Muscle layer of colon (tissue), 2 donors: ENCODE measurements around the gene MAN1B1.
A peak's percentile ranks its signal among the peaks of the same experiment; 100 is the strongest.

ENCODE experiments used
- H3K27ac ChIP-seq: one replicate; pipeline ENCODE4 v1.7.0; 2013; ENCODE audit warnings: low read depth, mild to moderate bottlenecking, low read length, moderate library complexity
- H3K27me3 ChIP-seq, 2 donors: one replicate each; pipeline ENCODE4 v1.7.0; 2013; ENCODE audit warnings: low read length in 2 of 2, mild to moderate bottlenecking in 2 of 2; ENCODE audit not compliant: insufficient read depth in 2 of 2, control insufficient read depth in 1 of 2
- H3K36me3 ChIP-seq: one replicate; pipeline ENCODE4 v1.7.0; 2013; ENCODE audit warnings: mild to moderate bottlenecking, low read length; ENCODE audit not compliant: insufficient read depth
- H3K4me1 ChIP-seq: one replicate; pipeline ENCODE4 v1.7.0; 2013; ENCODE audit warnings: mild to moderate bottlenecking, low read length; ENCODE audit not compliant: insufficient read depth
- H3K4me3 ChIP-seq, 2 donors: one replicate each; pipeline ENCODE4 v1.7.0; 2013; ENCODE audit warnings: low read length in 2 of 2, low read depth in 1 of 2, mild to moderate bottlenecking in 1 of 2, moderate library complexity in 1 of 2
- H3K9ac ChIP-seq: one replicate; pipeline ENCODE4 v1.7.0; 2013; ENCODE audit warnings: low read length
- H3K9me3 ChIP-seq: one replicate; pipeline ENCODE4 v1.7.0; 2013; ENCODE audit warnings: mild to moderate bottlenecking, low read length
- donor health status: abdominal sarcoma.
- donor health status: Adenocarcinoma of cecum.

The MAN1B1 gene

GRCh38 chr9:137086531-137087408 lies at the start of gene MAN1B1:
Gene MAN1B1, plus strand, starts transcription at chr9:137086985. Its CDS starts 15 bp downstream, at chr9:137087000.
- Histone ChIP-seq H3K9ac (peak within 1 kb of the TSS; percentile 61), H3K36me3 (peaks cover 8% of the 10 kb centered on the region), H3K27me3 (no peaks in the 10 kb centered on the region)

GRCh38 chr9:137037035-137037434 lies 49.8 kb upstream of the MAN1B1 start:
- Histone ChIP-seq H3K27ac (no peak overlapping the region), H3K4me3 (no peak overlapping the region), H3K4me1 (no peaks in the 10 kb centered on the region), H3K9ac (no peak overlapping the region), H3K36me3 (peaks cover 9% of the 10 kb centered on the region), H3K27me3 (peaks cover 3 to 7% of the 10 kb centered on the region in 2 donors), H3K9me3 (no peaks in the 10 kb centered on the region)

More at GRCh38 chr9:137086531-137087408, at the start of gene MAN1B1:
- Histone ChIP-seq H3K4me1 (peaks cover 19% of the 10 kb centered on the region), H3K9me3 (no peaks in the 10 kb centered on the region), H3K27ac (peak within 1 kb of the TSS; percentile 78), H3K4me3 (peak within 1 kb of the TSS; percentile 70 to 81)

GRCh38 chr9:137037483-137037882 lies 49.3 kb upstream of the MAN1B1 start:
- peaks cover 3 to 7% of the 10 kb centered on the region in 2 donors for H3K27me3 ChIP-seq
- no peaks in the 10 kb centered on the region for H3K9me3 ChIP-seq
- peaks cover 9% of the 10 kb centered on the region for H3K36me3 ChIP-seq
- no peak overlapping the region for H3K9ac ChIP-seq
- H3K4me3 ChIP-seq: no peak overlapping the region
- no peak overlapping the region for H3K27ac ChIP-seq
- no peaks in the 10 kb centered on the region for H3K4me1 ChIP-seq

- Histone ChIP-seq H3K9ac (no peak overlapping the region), H3K27ac (no peak overlapping the region), H3K27me3 (peaks cover 3 to 7% of the 10 kb centered on the region in 2 donors), H3K9me3 (no peaks in the 10 kb centered on the region), H3K4me1 (no peaks in the 10 kb centered on the region), H3K4me3 (no peak overlapping the region), H3K36me3 (peaks cover 9% of the 10 kb centered on the region)
Measured at GRCh38 chr9:137038916-137039315, 47.9 kb upstream of the MAN1B1 start.

DNA sequence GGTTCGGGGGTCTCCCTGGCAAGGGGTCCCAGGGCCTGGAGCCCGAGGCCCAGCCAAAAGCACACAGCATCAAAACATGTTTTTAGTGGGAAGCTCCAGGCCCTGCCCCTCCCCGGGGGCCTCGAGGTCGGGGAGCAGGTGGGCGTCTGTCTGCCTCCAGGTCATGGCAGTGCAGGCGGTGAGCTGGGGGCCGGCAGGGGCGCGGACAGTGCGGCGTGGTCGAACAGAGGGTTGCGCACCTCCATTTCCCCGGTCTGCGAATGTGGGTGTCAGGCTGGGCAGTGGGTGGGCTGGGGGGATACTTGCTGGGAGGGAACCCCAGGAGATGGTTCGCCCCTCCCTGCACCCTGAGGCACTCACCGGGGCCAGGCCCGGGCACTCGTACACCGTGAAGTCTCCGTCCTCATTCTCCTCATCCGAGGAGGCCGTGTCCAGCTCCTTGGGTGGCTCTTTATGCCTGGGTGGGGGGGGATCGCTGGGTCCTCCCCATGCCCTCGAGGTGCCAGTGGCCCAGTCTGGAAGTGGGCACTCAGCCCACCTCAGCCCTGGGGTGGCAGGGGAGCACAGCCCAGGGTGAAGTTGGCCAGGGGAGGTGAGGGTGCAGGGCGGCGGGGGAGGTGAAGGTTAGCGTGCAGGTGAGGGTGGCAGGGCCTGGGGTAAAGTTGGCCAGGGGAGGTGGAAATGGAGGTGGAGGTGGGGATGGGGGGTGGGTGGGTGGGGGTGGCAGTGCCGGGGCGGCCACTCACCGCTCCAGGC lies 47.0 kb upstream of the MAN1B1 start:
- Histone ChIP-seq H3K27ac (no peak overlapping the region), H3K36me3 (peaks cover 9% of the 10 kb centered on the region), H3K27me3 (peaks cover 3% of the 10 kb centered on the region in 2 donors), H3K4me1 (peaks cover 6% of the 10 kb centered on the region), H3K9ac (no peak overlapping the region), H3K4me3 (no peak overlapping the region), H3K9me3 (no peaks in the 10 kb centered on the region)

GRCh38 chr9:137040568-137040967 lies 46.2 kb upstream of the MAN1B1 start:
- H3K36me3 ChIP-seq: peaks cover 9% of the 10 kb centered on the region

GRCh38 chr9:137041124-137041523 lies 45.7 kb upstream of the MAN1B1 start:
- H3K27ac ChIP-seq: no peak overlapping the region
- H3K4me1 ChIP-seq: peaks cover 10% of the 10 kb centered on the region
- no peaks in the 10 kb centered on the region for H3K27me3 ChIP-seq
- no peaks in the 10 kb centered on the region for H3K9me3 ChIP-seq
- H3K4me3 ChIP-seq: no peak overlapping the region
- no peak overlapping the region for H3K9ac ChIP-seq
- peaks cover 9% of the 10 kb centered on the region for H3K36me3 ChIP-seq

More at GRCh38 chr9:137040568-137040967, 46.2 kb upstream of the MAN1B1 start:
- Histone ChIP-seq H3K9me3 (no peaks in the 10 kb centered on the region), H3K27me3 (peaks cover 0 to 3% of the 10 kb centered on the region in 2 donors), H3K9ac (no peak overlapping the region), H3K4me1 (peaks cover 10% of the 10 kb centered on the region), H3K4me3 (no peak overlapping the region), H3K27ac (no peak overlapping the region)

DNA sequence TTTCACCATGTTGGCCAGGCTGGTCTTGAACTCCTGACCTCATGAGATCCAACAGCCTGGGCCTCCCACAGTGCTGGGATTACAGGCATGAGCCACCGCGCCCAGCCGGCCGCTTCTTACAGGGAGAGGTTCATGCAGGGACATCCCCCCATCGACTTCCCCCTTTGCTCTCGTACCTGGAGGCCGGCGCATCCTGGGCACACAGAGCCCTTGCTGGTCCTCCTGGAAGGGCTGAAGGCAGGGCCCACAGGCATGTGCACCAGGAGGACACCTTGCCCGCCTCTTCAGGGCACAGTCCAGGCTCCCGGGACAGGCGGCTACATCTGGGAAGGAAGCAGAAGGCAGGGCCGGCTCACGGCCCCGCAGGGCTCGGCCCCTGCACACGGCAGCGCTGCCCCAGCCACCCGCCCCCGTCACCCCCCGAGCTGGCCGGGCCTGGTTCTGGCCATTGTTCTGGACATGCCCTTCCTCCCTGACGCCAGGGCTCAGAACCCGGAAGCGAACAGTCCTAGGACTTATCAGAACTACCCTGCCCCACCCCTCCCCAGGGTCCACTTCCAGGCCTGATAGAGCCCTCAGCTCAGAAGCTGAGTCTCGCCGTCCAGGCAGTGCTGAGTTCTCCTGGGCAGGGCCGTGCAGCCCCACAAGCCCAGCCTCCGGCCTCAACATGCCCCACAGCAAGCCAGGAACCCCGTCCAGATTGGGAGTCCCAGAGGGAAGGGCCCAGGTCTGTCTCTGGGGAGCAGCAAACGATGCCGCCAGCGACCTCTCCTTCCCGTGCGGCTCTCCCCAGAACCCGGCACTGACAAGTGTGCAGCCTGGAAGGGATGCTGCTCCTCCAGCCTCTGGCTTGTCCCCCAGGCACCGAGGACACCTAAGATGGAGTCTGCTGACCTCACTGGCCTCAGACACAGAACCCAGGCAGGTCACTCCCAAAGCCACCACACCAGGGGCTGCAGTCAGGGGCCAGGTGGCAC lies 43.7 kb upstream of the MAN1B1 start:
- Histone ChIP-seq H3K4me1 (peaks cover 10% of the 10 kb centered on the region), H3K9ac (no peak overlapping the region), H3K27ac (no peak overlapping the region), H3K27me3 (peaks cover 0 to 13% of the 10 kb centered on the region in 2 donors), H3K36me3 (peaks cover 9% of the 10 kb centered on the region), H3K4me3 (no peak overlapping the region), H3K9me3 (no peaks in the 10 kb centered on the region)

GRCh38 chr9:137044037-137044436 lies 42.7 kb upstream of the MAN1B1 start:
- H3K4me1 ChIP-seq: peaks cover 10% of the 10 kb centered on the region
- H3K36me3 ChIP-seq: peaks cover 4% of the 10 kb centered on the region
- H3K27me3 ChIP-seq: peaks cover 0 to 18% of the 10 kb centered on the region in 2 donors
- no peak overlapping the region for H3K27ac ChIP-seq
- no peak overlapping the region for H3K4me3 ChIP-seq
- no peak overlapping the region for H3K9ac ChIP-seq
- no peaks in the 10 kb centered on the region for H3K9me3 ChIP-seq

DNA sequence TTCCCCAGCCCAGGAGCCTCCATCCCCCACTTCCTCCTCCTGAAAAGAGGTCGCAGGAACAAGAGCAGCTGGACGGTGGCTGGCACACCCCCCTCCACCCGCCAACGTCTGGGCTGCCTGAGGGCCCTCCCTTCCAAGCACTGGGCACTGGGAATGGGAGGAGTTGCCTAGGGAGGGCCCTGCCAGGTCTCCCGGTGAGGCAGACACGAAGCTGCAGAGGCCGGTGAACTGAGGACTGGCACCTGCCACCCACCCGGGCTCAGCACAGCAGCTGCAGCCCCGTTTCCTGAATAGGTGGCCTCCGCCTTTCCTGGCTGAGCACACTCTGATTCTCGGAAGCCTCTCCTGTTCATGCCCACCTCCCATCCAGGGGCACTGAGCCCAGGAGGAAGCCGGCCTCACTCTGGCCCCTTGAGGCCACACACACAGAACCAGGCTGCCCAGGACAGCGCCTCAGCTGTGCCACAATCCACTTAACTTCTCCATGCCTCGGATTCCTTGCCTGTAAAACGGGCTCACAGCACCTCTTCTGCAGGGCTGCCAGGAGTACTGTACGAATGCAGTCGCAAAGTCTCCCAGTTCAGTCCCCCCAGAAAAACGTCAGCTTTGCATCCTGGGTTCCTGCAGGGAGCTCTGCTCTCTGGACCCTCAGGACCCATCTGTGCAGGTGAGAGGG lies 42.1 kb upstream of the MAN1B1 start:
- H3K27ac ChIP-seq: no peak overlapping the region
- no peak overlapping the region for H3K9ac ChIP-seq
- no peaks in the 10 kb centered on the region for H3K9me3 ChIP-seq
- H3K4me3 ChIP-seq: peak overlapping the region; percentile 61 to 62
- H3K27me3 ChIP-seq: peaks cover 3 to 24% of the 10 kb centered on the region in 2 donors
- H3K4me1 ChIP-seq: peaks cover 10% of the 10 kb centered on the region
- H3K36me3 ChIP-seq: no peaks in the 10 kb centered on the region
